Fibroblast of the aortic adventitia (primary cell): Measurements from ENCODE around the gene PDZRN4. TPM values are rescaled to one million over a fixed set of nuclear protein-coding genes. Genes with fewer than 3 reads are reported as not detected.

Experiments
- DNase-seq: peaks from one replicate; pipeline ENCODE4 v3.0.0-alpha.2; 2010; ENCODE audit warnings: low read depth
- H3K4me3 ChIP-seq: 2 replicates; pipeline ENCODE4 v1.5.1; 2011; ENCODE audit warnings: low read depth, mild to moderate bottlenecking, control low read depth, low read length, moderate library complexity
- CTCF ChIP-seq: IDR thresholded peaks from 2 replicates; pipeline ENCODE4 v1.5.1; 2011; ENCODE audit warnings: mild to moderate bottlenecking, low read length, control low read depth, inconsistent platforms; ENCODE audit not compliant: insufficient read depth
- total RNA-seq: library from RNA; depleted of rRNA; stranded (reverse); fragments of >200 nt; gene quantifications from 2 replicates; pipeline ENCODE4 v1.2.3, GENCODE V29; 2012; ENCODE audit warnings: low replicate concordance

The PDZRN4 gene
- total RNA-seq, 1 donor: not detected

GRCh38 chr12:41228066-41228820, 40.1 kb downstream of the PDZRN4 start:
- no peak for TF ChIP-seq CTCF
- no peak overlapping the region for H3K4me3 ChIP-seq
- DNase-seq: no peak

GRCh38 chr12:41230756-41231155, 42.6 kb downstream of the PDZRN4 start:
- DNase-seq: no peak
- H3K4me3 ChIP-seq: no peak overlapping the region
- no peak for TF ChIP-seq CTCF

- no peak overlapping the region for H3K4me3 ChIP-seq
- no peak for DNase-seq
- no peak for TF ChIP-seq CTCF
Measured at GRCh38 chr12:41234692-41235091, 46.6 kb downstream of the PDZRN4 start.

- no peak for DNase-seq
- no peak for TF ChIP-seq CTCF
- H3K4me3 ChIP-seq: no peak overlapping the region
Measured at GRCh38 chr12:41242603-41243002, 54.5 kb downstream of the PDZRN4 start.

GRCh38 chr12:41248391-41248790, 60.3 kb downstream of the PDZRN4 start:
- no peak for DNase-seq
- H3K4me3 ChIP-seq: no peak overlapping the region
- no peak for TF ChIP-seq CTCF

- no peak for DNase-seq
- TF ChIP-seq CTCF: no peak
Measured at GRCh38 chr12:41250748-41251147, 62.6 kb downstream of the PDZRN4 start.

More at GRCh38 chr12:41250748-41251147, 62.6 kb downstream of the PDZRN4 start:
- no peak overlapping the region for H3K4me3 ChIP-seq
